NB4 (cell line): ENCODE measurements around the gene RAB11FIP2.

Experiments
- MYC ChIP-seq: IDR thresholded peaks from 2 replicates; pipeline ENCODE4 v1.6.1; 2011; ENCODE audit warnings: low read depth, low read length
- POLR2A ChIP-seq: IDR thresholded peaks from 2 replicates; pipeline ENCODE4 v1.6.1; 2011; ENCODE audit warnings: mild to moderate bottlenecking; ENCODE audit not compliant: insufficient read length; ENCODE audit errors: extremely low read depth
- TF ChIP-seq, protein P1 (sequence below): IDR thresholded peaks from one replicate; pipeline ENCODE4 v1.5.1; 2012; ENCODE audit warnings: low read depth, low read length

DNA sequence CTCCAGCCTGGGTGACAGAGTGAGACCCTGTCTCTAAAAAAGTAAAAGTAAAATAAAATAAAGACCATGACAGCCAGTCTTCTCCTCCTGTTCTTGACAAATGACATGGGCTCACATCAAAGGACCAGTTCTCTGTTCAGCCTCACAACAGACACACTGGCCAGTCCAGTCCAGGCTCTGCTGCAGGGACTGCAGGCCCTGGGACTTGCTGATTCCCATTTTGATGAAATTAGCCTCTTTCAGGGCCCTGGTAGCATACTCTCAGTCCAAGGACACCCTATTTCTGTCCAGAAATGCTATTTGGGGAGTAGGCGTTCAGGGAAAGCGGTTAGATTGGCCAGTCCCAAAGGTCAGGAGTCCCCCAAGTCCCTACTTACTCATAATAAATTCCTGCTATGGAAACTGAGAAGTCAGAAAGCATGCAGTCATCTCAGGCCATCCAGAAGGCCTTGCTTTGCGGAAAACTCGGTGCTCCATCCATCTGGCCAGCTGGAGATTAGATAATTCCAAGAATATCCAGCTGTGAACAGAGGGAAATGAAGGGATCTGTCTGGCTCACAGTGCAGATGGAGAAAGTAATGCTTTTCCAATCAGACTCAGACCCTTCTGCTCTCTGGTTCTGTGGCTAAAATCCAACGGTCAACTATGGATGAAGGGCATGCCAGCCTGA is 74.4 kb downstream of the RAB11FIP2 start:
- TF ChIP-seq, protein P1, sequence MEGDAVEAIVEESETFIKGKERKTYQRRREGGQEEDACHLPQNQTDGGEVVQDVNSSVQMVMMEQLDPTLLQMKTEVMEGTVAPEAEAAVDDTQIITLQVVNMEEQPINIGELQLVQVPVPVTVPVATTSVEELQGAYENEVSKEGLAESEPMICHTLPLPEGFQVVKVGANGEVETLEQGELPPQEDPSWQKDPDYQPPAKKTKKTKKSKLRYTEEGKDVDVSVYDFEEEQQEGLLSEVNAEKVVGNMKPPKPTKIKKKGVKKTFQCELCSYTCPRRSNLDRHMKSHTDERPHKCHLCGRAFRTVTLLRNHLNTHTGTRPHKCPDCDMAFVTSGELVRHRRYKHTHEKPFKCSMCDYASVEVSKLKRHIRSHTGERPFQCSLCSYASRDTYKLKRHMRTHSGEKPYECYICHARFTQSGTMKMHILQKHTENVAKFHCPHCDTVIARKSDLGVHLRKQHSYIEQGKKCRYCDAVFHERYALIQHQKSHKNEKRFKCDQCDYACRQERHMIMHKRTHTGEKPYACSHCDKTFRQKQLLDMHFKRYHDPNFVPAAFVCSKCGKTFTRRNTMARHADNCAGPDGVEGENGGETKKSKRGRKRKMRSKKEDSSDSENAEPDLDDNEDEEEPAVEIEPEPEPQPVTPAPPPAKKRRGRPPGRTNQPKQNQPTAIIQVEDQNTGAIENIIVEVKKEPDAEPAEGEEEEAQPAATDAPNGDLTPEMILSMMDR = no peak
- TF ChIP-seq POLR2A = no peak
- no peak for TF ChIP-seq MYC
